DOHH2 (cell line): ENCODE results near the gene CHD9NB.

Source experiments
- CTCF ChIP-seq: fragments of 200-600 bp; sonication (generic); IDR thresholded peaks from one replicate; pipeline ENCODE4 v1.5.1; 2014; ENCODE audit warnings: antibody characterized with exemption, mild to moderate bottlenecking, low read depth, low read length; ENCODE audit not compliant: poor library complexity, severe bottlenecking
- EZH2phosphoT487 ChIP-seq: fragments of 200-600 bp; sonication (generic); IDR thresholded peaks from 2 replicates; pipeline ENCODE4 v1.6.1; 2017; ENCODE audit warnings: borderline replicate concordance, mild to moderate bottlenecking, antibody characterized with exemption, low read length, moderate library complexity, mixed read lengths

DNA sequence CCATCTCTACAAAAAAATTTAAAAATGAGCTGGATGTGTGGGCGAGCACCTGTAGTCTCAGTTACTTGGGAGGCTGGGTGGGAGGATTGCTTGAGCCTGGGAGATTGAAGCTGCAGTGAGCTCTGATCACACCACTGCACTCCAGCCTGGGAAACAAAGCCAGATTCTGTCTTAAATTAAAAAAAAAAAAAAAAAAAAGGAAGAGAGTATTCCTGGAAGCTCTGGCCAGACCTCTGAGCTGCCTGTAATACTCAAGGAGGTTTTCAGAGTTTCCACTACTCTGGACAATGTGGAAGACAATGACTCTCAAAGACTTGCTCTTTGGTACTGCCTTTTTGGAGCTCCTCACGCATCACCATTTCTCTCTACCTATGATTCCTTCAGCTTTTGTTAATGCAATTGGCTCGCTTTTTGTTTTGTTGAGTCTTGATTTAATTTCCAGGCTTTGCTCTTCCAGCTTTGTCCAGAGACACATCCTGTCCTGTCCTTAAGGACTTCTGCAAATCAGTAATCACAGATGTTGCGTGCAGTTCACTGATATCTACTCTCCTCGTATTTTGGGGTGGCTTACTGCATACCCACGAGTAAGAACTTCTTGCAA is 12.9 kb upstream of the CHD9NB start:
- no peak for TF ChIP-seq CTCF
- no peak for TF ChIP-seq EZH2phosphoT487
